ENCODE measurements around the gene DNAH6. TPM values are rescaled to one million over a fixed set of nuclear protein-coding genes. Genes with fewer than 3 reads are reported as not detected.

DNAH6 gene
- total and polyA plus RNA-seq, 2 of the 13 experiments (the other 11 are each of a cell fraction or from before 2014, with no cell fraction given) = 0.01 TPM; not detected in 1

- TF ChIP-seq ZNF800 (CRISPR knock-in tag; IDR thresholded peaks at IDR 0.05) (no peak), TEAD3 (CRISPR knock-in tag; optimal IDR thresholded peaks at IDR 0.05; ENCODE audit: borderline replicate concordance) (peak; percentile 95), IRF9 (CRISPR knock-in tag; IDR thresholded peaks at IDR 0.05; ENCODE audit: borderline replicate concordance) (no peak), ZNF24 (IDR thresholded peaks at IDR 0.05) (no peak), IRX3 (CRISPR knock-in tag; IDR thresholded peaks at IDR 0.05; ENCODE audit: borderline replicate concordance, low read depth) (no peak), ZNF281 (CRISPR knock-in tag; IDR thresholded peaks at IDR 0.05; ENCODE audit: borderline replicate concordance) (peak; percentile 50; the same call in 1 of the 2 replicates), RXRB (CRISPR knock-in tag; IDR thresholded peaks at IDR 0.05; ENCODE audit: borderline replicate concordance) (peak; percentile 58; the same call in 1 of the 2 replicates), ZNF446 (CRISPR knock-in tag; IDR thresholded peaks at IDR 0.05) (no peak), ATAD3A (CRISPR knock-in tag; IDR thresholded peaks at IDR 0.05) (no peak), ATF7 (IDR thresholded peaks at IDR 0.05) (0 out of 2 replicates have a peak, but pooled peaks have one; percentile 1), ATF7 (CRISPR knock-in tag; IDR thresholded peaks at IDR 0.05) (no peak), RBAK (CRISPR knock-in tag; IDR thresholded peaks at IDR 0.05) (no peak), NBN (conservative IDR thresholded peaks at IDR 0.05) (no peak), ZNF3 (CRISPR knock-in tag; IDR thresholded peaks at IDR 0.05) (0 out of 2 replicates have a peak, but pooled peaks have one; percentile 10), HIC2 (CRISPR knock-in tag; IDR thresholded peaks at IDR 0.05; ENCODE audit: low read depth) (no peak), MXD4 (CRISPR knock-in tag; IDR thresholded peaks at IDR 0.05) (no peak), NR3C1 (CRISPR knock-in tag; IDR thresholded peaks at IDR 0.05) (no peak), RCOR2 (CRISPR knock-in tag; IDR thresholded peaks at IDR 0.05) (no peak), ZNF737 (CRISPR knock-in tag; IDR thresholded peaks at IDR 0.05; ENCODE audit: borderline replicate concordance) (no peak), ZNF639 (CRISPR knock-in tag; conservative IDR thresholded peaks at IDR 0.05) (no peak), TCF7 (IDR thresholded peaks at IDR 0.05; ENCODE audit: low read depth) (peak; percentile 97), ZNF678 (CRISPR knock-in tag; IDR thresholded peaks at IDR 0.05) (no peak), IRF1 (CRISPR knock-in tag; IDR thresholded peaks at IDR 0.05; ENCODE audit: low read depth) (no peak)
Measured at GRCh38 chr2:84613082-84613481, 96.8 kb downstream of the DNAH6 start (continued).
